ENCODE results near the gene SIRT5.

The SIRT5 gene

DNA sequence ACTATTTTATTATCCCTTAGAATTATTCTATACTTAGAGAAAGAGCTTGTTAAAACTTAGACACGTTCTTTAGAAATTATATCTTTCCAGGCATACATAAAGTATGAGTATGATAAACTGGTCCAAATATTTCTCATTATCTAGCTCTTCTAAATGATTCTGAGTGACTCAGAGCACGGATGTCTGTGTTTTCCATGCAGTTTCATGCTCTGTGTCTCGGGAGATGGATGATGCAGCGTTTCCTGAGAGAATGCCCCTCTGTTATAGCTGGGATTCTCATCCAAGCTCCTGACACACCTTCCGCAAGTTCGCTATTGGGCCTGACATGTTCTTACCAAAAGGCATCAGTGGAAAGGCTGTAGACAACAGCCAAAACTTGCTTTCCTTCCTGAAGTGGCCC is 19.3 kb downstream of the SIRT5 start:
- TF ChIP-seq CTCF (IDR thresholded peaks at IDR 0.05; ENCODE audit: insufficient read depth, low read depth, low read length, missing control alignments) = no peak
- DNase-seq (ENCODE audit: low read depth) = peak; percentile 56
- no peak overlapping the region for H3K4me3 ChIP-seq (ENCODE audit: low read length)

- no peak overlapping the region for H3K4me3 ChIP-seq (ENCODE audit: low read length)
- no peak for TF ChIP-seq CTCF (IDR thresholded peaks at IDR 0.05; ENCODE audit: insufficient read depth, low read depth, low read length, missing control alignments)
- no peak for DNase-seq (ENCODE audit: low read depth)
Measured at GRCh38 chr6:13597073-13597472, 22.7 kb downstream of the SIRT5 start.

DNA sequence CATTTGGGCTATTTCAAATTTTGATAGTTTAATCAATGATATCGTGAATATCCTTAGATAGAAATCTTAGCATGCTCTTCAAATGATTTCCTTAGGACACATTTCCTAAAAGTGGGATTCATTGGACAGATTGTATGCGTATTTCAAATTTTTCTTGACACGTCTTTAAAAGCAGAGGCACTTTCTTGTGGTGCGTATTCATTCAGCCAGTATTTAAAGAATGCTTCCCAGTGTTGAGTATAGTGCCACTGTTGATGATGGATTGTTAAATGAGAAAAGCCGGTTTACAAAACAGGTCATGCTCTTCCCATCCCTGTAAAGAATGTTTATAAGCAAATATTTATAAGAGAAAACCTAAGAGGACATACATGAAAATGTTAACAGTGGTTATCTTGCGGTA is 25.6 kb downstream of the SIRT5 start:
- no peak for DNase-seq (ENCODE audit: low read depth)
- TF ChIP-seq CTCF (IDR thresholded peaks at IDR 0.05; ENCODE audit: insufficient read depth, low read depth, low read length, missing control alignments) = no peak
- H3K4me3 ChIP-seq (ENCODE audit: low read length) = no peak overlapping the region

DNA sequence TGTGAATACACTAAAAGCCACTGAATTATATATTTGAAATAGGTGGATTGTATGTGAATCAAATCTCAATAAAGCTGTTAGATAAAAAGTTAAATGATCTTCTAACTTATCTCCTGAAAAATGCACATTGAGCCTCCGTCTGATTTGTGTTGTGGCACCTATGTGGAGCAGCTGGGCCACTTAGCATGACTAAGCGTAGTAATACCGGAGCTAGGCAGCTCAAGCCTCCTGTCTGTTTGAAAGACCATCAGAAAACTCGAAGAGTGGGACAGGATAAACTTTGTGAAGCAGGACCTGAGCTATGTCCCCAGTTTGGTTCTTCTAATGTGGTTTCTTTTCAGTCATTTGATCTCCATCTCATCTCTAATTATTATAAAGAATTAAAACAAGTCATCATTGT is 29.7 kb downstream of the SIRT5 start:
- no peak for TF ChIP-seq CTCF (IDR thresholded peaks at IDR 0.05; ENCODE audit: insufficient read depth, low read depth, low read length, missing control alignments)
- no peak for DNase-seq (ENCODE audit: low read depth)
- no peak overlapping the region for H3K4me3 ChIP-seq (ENCODE audit: low read length)

- no peak overlapping the region for H3K4me3 ChIP-seq (ENCODE audit: low read length)
- TF ChIP-seq CTCF (IDR thresholded peaks at IDR 0.05; ENCODE audit: insufficient read depth, low read depth, low read length, missing control alignments) = no peak
- no peak for DNase-seq (ENCODE audit: low read depth)
Measured at GRCh38 chr6:13604546-13605416, 30.4 kb downstream of the SIRT5 start.

DNA sequence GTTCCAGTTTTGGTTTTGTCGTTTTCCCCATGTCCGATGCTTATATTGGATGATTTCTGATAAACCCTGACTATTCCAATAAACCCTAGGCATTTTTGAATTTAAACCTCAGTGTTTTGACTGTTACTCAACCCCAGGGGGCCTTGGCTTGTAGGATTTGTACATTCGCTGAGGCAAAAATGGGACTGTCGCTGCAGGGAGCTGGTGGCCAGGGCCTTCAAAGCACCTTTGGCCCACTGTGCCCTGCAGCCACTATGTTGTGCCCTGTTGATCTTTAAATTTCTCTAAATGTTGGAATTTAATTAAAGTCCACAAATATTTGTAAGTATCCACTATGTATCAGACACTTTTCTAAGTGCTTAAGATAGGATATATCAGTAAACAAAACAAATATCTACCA is 31.2 kb downstream of the SIRT5 start:
- H3K4me3 ChIP-seq (ENCODE audit: low read length) = no peak overlapping the region
- DNase-seq (ENCODE audit: low read depth) = no peak
- TF ChIP-seq CTCF (IDR thresholded peaks at IDR 0.05; ENCODE audit: insufficient read depth, low read depth, low read length, missing control alignments) = no peak

DNA sequence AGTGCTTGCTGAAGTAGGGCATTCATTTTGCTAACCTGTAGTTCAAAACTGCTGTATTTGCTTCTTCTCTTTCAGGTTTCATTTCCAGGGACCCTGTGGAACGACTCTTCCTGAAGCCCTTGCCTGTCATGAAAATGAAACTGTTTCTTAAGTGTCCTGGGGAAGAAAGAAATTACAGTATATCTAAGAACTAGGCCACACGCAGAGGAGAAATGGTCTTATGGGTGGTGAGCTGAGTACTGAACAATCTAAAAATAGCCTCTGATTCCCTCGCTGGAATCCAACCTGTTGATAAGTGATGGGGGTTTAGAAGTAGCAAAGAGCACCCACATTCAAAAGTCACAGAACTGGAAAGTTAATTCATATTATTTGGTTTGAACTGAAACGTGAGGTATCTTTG is 37.3 kb downstream of the SIRT5 start:
- DNase-seq (ENCODE audit: low read depth) = no peak
- no peak for TF ChIP-seq CTCF (IDR thresholded peaks at IDR 0.05; ENCODE audit: insufficient read depth, low read depth, low read length, missing control alignments)
- H3K4me3 ChIP-seq (ENCODE audit: low read length) = no peak overlapping the region

Data from epithelial cell of esophagus (primary cell).